H9 (cell line): ENCODE results near the gene PCGF6. TPM values are rescaled to one million over a fixed set of nuclear protein-coding genes. Genes with fewer than 3 reads are reported as not detected.

Experiments used
- DNase-seq: peaks from one replicate; pipeline ENCODE4 v3.0.0-alpha.2; 2017
- H2AFZ ChIP-seq: one replicate; pipeline ENCODE4 v1.6.1; 2013; ENCODE audit warnings: mild to moderate bottlenecking, low read length, control low read depth, moderate library complexity
- H2AK5ac ChIP-seq: 2 replicates; pipeline ENCODE4 v1.6.1; 2013; ENCODE audit warnings: low read length, control low read depth, mixed read lengths; ENCODE audit not compliant: insufficient read length
- H2BK120ac ChIP-seq: one replicate; pipeline ENCODE4 v1.6.1; 2013; ENCODE audit warnings: low read depth, mild to moderate bottlenecking, low read length, control low read depth, inconsistent platforms; ENCODE audit not compliant: poor library complexity, severe bottlenecking
- H2BK12ac ChIP-seq: 2 replicates; pipeline ENCODE4 v1.6.1; 2013; ENCODE audit warnings: low read length, control low read depth, mixed read lengths, low read depth; ENCODE audit not compliant: insufficient read length
- H2BK15ac ChIP-seq: 2 replicates; pipeline ENCODE4 v1.6.1; 2013; ENCODE audit warnings: low read depth, low read length, control low read depth
- H2BK20ac ChIP-seq: one replicate; pipeline ENCODE4 v1.6.1; 2013; ENCODE audit warnings: low read depth, mild to moderate bottlenecking, low read length, control low read depth, inconsistent platforms; ENCODE audit not compliant: poor library complexity, severe bottlenecking
- H2BK5ac ChIP-seq: 2 replicates; pipeline ENCODE4 v1.6.1; 2013; ENCODE audit warnings: low read length, control low read depth, mixed read lengths; ENCODE audit not compliant: insufficient read length
- H3K14ac ChIP-seq: 2 replicates; pipeline ENCODE4 v1.6.1; 2013; ENCODE audit warnings: low read length, control low read depth; ENCODE audit not compliant: insufficient read depth
- H3K18ac ChIP-seq: 2 replicates; pipeline ENCODE4 v1.6.1; 2013; ENCODE audit warnings: low read depth, mild to moderate bottlenecking, mixed read lengths, low read length, control low read depth; ENCODE audit not compliant: insufficient read length
- H3K23ac ChIP-seq: 2 replicates; pipeline ENCODE4 v1.6.1; 2013; ENCODE audit warnings: low read length, control low read depth, mixed read lengths, low read depth; ENCODE audit not compliant: insufficient read length
- H3K23me2 ChIP-seq: 2 replicates; pipeline ENCODE4 v1.6.1; 2013; ENCODE audit warnings: low read depth, mild to moderate bottlenecking, mixed read lengths, low read length, control low read depth; ENCODE audit not compliant: insufficient read length, poor library complexity, severe bottlenecking
- H3K27ac ChIP-seq: 2 replicates; pipeline ENCODE4 v1.5.1; 2013; ENCODE audit warnings: low read length, control low read depth, mixed read lengths, low read depth; ENCODE audit not compliant: insufficient read length
- H3K27me3 ChIP-seq: 2 replicates; pipeline ENCODE4 v1.6.1; 2013; ENCODE audit warnings: low read length, control low read depth, inconsistent platforms; ENCODE audit not compliant: insufficient read depth
- H3K4ac ChIP-seq: 2 replicates; pipeline ENCODE4 v1.6.1; 2013; ENCODE audit warnings: low read depth, mild to moderate bottlenecking, control low read depth, inconsistent platforms, low read length, moderate library complexity
- H3K4me1 ChIP-seq: 2 replicates; pipeline ENCODE4 v1.6.1; 2013; ENCODE audit warnings: low read length, control low read depth, inconsistent platforms; ENCODE audit not compliant: insufficient read depth
- H3K4me2 ChIP-seq: 2 replicates; pipeline ENCODE4 v1.6.1; 2013; ENCODE audit warnings: low read length, control low read depth, mixed read lengths; ENCODE audit not compliant: insufficient read length, insufficient read depth
- H3K56ac ChIP-seq: 2 replicates; pipeline ENCODE4 v1.6.1; 2013; ENCODE audit warnings: low read depth, mild to moderate bottlenecking, mixed read lengths, low read length, control low read depth; ENCODE audit not compliant: insufficient read length
- H3K79me1 ChIP-seq: 2 replicates; pipeline ENCODE4 v1.6.1; 2013; ENCODE audit warnings: low read depth, mild to moderate bottlenecking, moderate library complexity, low read length, control low read depth, inconsistent platforms; ENCODE audit not compliant: insufficient read depth, poor library complexity, severe bottlenecking
- H3K79me2 ChIP-seq: 2 replicates; pipeline ENCODE4 v1.6.1; 2013; ENCODE audit warnings: low read length, control low read depth, inconsistent platforms; ENCODE audit not compliant: insufficient read depth
- H3K9ac ChIP-seq: 2 replicates; pipeline ENCODE4 v1.6.1; 2013; ENCODE audit warnings: low read length, control low read depth, mixed read lengths; ENCODE audit not compliant: insufficient read length; ENCODE audit errors: extremely low read depth
- H3K9me3 ChIP-seq: one replicate; pipeline ENCODE4 v1.6.1; 2013; ENCODE audit warnings: low read depth, low read length, inconsistent platforms; ENCODE audit not compliant: control insufficient read depth
- H3T11ph ChIP-seq: one replicate; pipeline ENCODE4 v1.6.1; 2013; ENCODE audit warnings: mild to moderate bottlenecking, low read length, control low read depth, inconsistent platforms
- H4K20me1 ChIP-seq: one replicate; pipeline ENCODE4 v1.6.1; 2013; ENCODE audit not compliant: control insufficient read depth, insufficient read length, insufficient read depth
- H4K5ac ChIP-seq: 2 replicates; pipeline ENCODE4 v1.6.1; 2013; ENCODE audit warnings: low read depth, mild to moderate bottlenecking, mixed read lengths, low read length, control low read depth; ENCODE audit not compliant: insufficient read length
- H4K8ac ChIP-seq: replicated peaks from 2 replicates; pipeline ENCODE4 v1.6.1; 2013; ENCODE audit warnings: low read length, control low read depth, mixed read lengths, low read depth; ENCODE audit not compliant: insufficient read length
- H4K91ac ChIP-seq: 2 replicates; pipeline ENCODE4 v1.6.1; 2013; ENCODE audit warnings: low read depth, mild to moderate bottlenecking, moderate library complexity, mixed read lengths, low read length, control low read depth; ENCODE audit not compliant: insufficient read length
- H3K27ac Mint-ChIP-seq, 3 experiments: 2 replicates in 2 of 3; 3 replicates in 1 of 3; pipeline ENCODE4 v1.8.0; 2020 to 2021; ENCODE audit warnings: mixed read lengths in 3 of 3, mild to moderate bottlenecking in 1 of 3, moderate library complexity in 1 of 3
- H3K27me3 Mint-ChIP-seq: 2 replicates; pipeline ENCODE4 v1.8.0; 2021; ENCODE audit warnings: low read depth, mild to moderate bottlenecking, moderate library complexity, mixed read lengths
- H3K36me3 Mint-ChIP-seq, 3 experiments: 2 replicates in 2 of 3; 3 replicates in 1 of 3; pipeline ENCODE4 v1.8.0; 2020 to 2021; ENCODE audit warnings: low read depth in 3 of 3, mixed read lengths in 3 of 3; ENCODE audit not compliant: insufficient read depth in 1 of 3
- H3K4me1 Mint-ChIP-seq, 2 experiments: 2 replicates each; pipeline ENCODE4 v1.8.0; 2020; ENCODE audit warnings: mixed read lengths in 2 of 2
- H3K4me3 Mint-ChIP-seq, 2 experiments: 2 replicates in 1 of 2; 3 replicates in 1 of 2; pipeline ENCODE4 v1.8.0; 2020 to 2021; ENCODE audit warnings: mild to moderate bottlenecking in 2 of 2, mixed read lengths in 2 of 2, moderate library complexity in 1 of 2
- H3K9me3 Mint-ChIP-seq, 2 experiments: 2 replicates in 1 of 2; 3 replicates in 1 of 2; pipeline ENCODE4 v1.8.0; 2020; ENCODE audit warnings: mild to moderate bottlenecking in 2 of 2, mixed read lengths in 2 of 2, moderate library complexity in 1 of 2
- WGBS: extraction: QIAGEN DNeasy Blood & Tissue Kit; methylation state at CpG from one replicate; pipeline ENCODE4 v1.1.7; 2013; ENCODE audit warnings: missing lambda C conversion rate, low lambda C conversion rate, mixed read lengths; ENCODE audit not compliant: insufficient read length; ENCODE audit errors: extremely low coverage; 5-methylcytosine and 5-hydroxymethylcytosine counted together
- total RNA-seq: library from RNA; stranded (reverse); gene quantifications from 2 replicates; pipeline ENCODE4 v1.2.1, GENCODE V29; 2021
- TF ChIP-seq, protein P1 (sequence below): fragments of 200-600 bp; sonication (generic); conservative IDR thresholded peaks from 3 replicates; pipeline ENCODE4 v1.8.0; 2021; ENCODE audit warnings: antibody characterized with exemption, mild to moderate bottlenecking

Gene PCGF6
- total RNA-seq, 1 experiment from 2014 or later: 23.5 TPM

GRCh38 chr10:103287992-103288391 is 62.9 kb downstream of the PCGF6 start:
- no peak overlapping the region for H3K27ac Mint-ChIP-seq
- Histone ChIP-seq H3K56ac (no peak overlapping the region), H3T11ph (no peak overlapping the region), H2BK12ac (no peak overlapping the region), H3K4me1 (no peaks in the 10 kb centered on the region), H4K20me1 (no peaks in the 10 kb centered on the region), H2BK120ac (no peak overlapping the region), H3K4me2 (no peak overlapping the region), H3K79me2 (no peaks in the 10 kb centered on the region), H3K9me3 (no peaks in the 10 kb centered on the region), H4K5ac (no peak overlapping the region), H3K27me3 (no peaks in the 10 kb centered on the region), H2BK5ac (no peak overlapping the region), H4K91ac (no peak overlapping the region), H2BK20ac (no peak overlapping the region), H3K23ac (no peak overlapping the region), H3K9ac (no peak overlapping the region), H2AFZ (no peak overlapping the region), H4K8ac (no peak overlapping the region), H3K27ac (no peak overlapping the region), H2BK15ac (no peak overlapping the region), H3K18ac (no peak overlapping the region), H3K79me1 (no peaks in the 10 kb centered on the region), H3K4ac (no peak overlapping the region), H3K23me2 (no peaks in the 10 kb centered on the region), H3K14ac (no peak overlapping the region), H2AK5ac (no peak overlapping the region)
- H3K4me1 Mint-ChIP-seq: no peaks in the 10 kb centered on the region
- H3K4me3 Mint-ChIP-seq: no peak overlapping the region
- DNase-seq: no peak
- no peaks in the 10 kb centered on the region for H3K27me3 Mint-ChIP-seq
- no CpG with 5 or more reads among the region's 5 CpGs for WGBS
- H3K36me3 Mint-ChIP-seq: no peaks in the 10 kb centered on the region
- TF ChIP-seq, protein P1, sequence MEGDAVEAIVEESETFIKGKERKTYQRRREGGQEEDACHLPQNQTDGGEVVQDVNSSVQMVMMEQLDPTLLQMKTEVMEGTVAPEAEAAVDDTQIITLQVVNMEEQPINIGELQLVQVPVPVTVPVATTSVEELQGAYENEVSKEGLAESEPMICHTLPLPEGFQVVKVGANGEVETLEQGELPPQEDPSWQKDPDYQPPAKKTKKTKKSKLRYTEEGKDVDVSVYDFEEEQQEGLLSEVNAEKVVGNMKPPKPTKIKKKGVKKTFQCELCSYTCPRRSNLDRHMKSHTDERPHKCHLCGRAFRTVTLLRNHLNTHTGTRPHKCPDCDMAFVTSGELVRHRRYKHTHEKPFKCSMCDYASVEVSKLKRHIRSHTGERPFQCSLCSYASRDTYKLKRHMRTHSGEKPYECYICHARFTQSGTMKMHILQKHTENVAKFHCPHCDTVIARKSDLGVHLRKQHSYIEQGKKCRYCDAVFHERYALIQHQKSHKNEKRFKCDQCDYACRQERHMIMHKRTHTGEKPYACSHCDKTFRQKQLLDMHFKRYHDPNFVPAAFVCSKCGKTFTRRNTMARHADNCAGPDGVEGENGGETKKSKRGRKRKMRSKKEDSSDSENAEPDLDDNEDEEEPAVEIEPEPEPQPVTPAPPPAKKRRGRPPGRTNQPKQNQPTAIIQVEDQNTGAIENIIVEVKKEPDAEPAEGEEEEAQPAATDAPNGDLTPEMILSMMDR: no peak
- H3K9me3 Mint-ChIP-seq: no peaks in the 10 kb centered on the region
